Choroid plexus epithelial cell (primary cell): Measurements from ENCODE around the gene GABRA1.

ENCODE experiments used
- DNase-seq: peaks from one replicate; pipeline ENCODE4 v3.0.0-alpha.2; 2010; ENCODE audit warnings: low read depth
- H3K4me3 ChIP-seq: 2 replicates; pipeline ENCODE4 v1.5.1; 2011; ENCODE audit warnings: low read depth, mild to moderate bottlenecking, control low read depth, low read length, moderate library complexity
- TF ChIP-seq, protein P1 (sequence below): conservative IDR thresholded peaks from 2 replicates; pipeline ENCODE4 v1.5.1; 2011; ENCODE audit warnings: low read depth, mild to moderate bottlenecking, control low read depth, inconsistent platforms, low read length, moderate library complexity

The GABRA1 gene

DNA sequence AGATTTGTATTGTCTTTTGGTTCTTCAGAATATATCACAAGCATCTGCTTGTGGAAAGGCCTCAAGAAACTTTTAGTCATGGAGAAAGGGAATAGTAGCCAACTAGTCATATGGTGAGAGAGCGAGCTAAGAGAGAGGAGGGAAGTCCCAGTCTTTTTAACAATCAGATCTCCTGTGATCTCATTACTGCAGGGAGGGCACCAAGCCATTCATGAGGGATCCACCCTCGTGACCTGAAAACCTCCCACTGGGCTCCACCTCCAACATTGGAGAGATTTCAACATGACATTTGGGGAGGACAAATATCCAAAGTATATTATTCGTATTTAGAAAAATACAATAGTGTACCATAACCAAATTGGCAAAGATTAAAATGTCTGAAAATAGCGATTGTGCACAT lies 99.0 kb downstream of the GABRA1 start:
- TF ChIP-seq, protein P1, sequence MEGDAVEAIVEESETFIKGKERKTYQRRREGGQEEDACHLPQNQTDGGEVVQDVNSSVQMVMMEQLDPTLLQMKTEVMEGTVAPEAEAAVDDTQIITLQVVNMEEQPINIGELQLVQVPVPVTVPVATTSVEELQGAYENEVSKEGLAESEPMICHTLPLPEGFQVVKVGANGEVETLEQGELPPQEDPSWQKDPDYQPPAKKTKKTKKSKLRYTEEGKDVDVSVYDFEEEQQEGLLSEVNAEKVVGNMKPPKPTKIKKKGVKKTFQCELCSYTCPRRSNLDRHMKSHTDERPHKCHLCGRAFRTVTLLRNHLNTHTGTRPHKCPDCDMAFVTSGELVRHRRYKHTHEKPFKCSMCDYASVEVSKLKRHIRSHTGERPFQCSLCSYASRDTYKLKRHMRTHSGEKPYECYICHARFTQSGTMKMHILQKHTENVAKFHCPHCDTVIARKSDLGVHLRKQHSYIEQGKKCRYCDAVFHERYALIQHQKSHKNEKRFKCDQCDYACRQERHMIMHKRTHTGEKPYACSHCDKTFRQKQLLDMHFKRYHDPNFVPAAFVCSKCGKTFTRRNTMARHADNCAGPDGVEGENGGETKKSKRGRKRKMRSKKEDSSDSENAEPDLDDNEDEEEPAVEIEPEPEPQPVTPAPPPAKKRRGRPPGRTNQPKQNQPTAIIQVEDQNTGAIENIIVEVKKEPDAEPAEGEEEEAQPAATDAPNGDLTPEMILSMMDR = no peak
- no peak for DNase-seq

More for the DNA sequence above, 99.0 kb downstream of the GABRA1 start:
- H3K4me3 ChIP-seq = no peak overlapping the region
